ENCODE results near the gene FNDC1. TPM values are rescaled to one million over a fixed set of nuclear protein-coding genes. Genes with fewer than 3 reads are reported as not detected.

Gene FNDC1
- total and polyA plus RNA-seq, 11 donors: 0.08 to 7.5 (median 1.2) TPM

DNA sequence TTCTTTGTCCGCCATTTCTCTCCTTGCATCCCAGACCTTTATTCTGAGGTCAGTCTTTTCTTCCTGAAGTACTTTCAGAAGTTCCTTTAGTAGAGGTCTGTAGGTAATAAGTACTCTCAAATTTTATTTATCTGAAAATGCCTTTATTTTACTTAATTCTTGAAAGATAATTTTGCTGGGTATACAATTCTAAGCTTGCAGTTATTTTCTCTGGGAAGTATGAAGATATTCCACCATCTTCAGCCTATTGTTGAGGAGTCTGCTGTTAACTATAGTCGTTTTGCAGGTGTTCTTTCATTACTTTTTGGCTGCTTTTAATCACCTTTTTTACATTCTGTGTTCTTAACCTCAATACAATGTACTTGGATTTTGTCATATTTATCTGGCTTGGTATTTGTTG is 13.5 kb upstream of the FNDC1 start:
- no peaks in the 10 kb centered on the region for H3K36me3 ChIP-seq
- no peaks in the 10 kb centered on the region for H3K4me1 ChIP-seq
- intact Hi-C loops (cut with DNase I): no loop called here
- H3K27ac ChIP-seq: no peak overlapping the region
- ATAC-seq (no peak), DNase-seq (no peak)
- no peak overlapping the region for H3K4me3 ChIP-seq
- TF ChIP-seq, protein P1, sequence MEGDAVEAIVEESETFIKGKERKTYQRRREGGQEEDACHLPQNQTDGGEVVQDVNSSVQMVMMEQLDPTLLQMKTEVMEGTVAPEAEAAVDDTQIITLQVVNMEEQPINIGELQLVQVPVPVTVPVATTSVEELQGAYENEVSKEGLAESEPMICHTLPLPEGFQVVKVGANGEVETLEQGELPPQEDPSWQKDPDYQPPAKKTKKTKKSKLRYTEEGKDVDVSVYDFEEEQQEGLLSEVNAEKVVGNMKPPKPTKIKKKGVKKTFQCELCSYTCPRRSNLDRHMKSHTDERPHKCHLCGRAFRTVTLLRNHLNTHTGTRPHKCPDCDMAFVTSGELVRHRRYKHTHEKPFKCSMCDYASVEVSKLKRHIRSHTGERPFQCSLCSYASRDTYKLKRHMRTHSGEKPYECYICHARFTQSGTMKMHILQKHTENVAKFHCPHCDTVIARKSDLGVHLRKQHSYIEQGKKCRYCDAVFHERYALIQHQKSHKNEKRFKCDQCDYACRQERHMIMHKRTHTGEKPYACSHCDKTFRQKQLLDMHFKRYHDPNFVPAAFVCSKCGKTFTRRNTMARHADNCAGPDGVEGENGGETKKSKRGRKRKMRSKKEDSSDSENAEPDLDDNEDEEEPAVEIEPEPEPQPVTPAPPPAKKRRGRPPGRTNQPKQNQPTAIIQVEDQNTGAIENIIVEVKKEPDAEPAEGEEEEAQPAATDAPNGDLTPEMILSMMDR (IDR thresholded peaks at IDR 0.05): no peak
- no peak for TF ChIP-seq POLR2A (IDR thresholded peaks at IDR 0.05)
- 47 to 70% (median 59%) methylated on average over 2 of the region's 2 CpGs for WGBS, 4 donors
- H3K27me3 ChIP-seq: no peaks in the 10 kb centered on the region
- H3K9me3 ChIP-seq: peaks cover 0 to 19% (median 8%) of the 10 kb centered on the region in 12 donors

DNA sequence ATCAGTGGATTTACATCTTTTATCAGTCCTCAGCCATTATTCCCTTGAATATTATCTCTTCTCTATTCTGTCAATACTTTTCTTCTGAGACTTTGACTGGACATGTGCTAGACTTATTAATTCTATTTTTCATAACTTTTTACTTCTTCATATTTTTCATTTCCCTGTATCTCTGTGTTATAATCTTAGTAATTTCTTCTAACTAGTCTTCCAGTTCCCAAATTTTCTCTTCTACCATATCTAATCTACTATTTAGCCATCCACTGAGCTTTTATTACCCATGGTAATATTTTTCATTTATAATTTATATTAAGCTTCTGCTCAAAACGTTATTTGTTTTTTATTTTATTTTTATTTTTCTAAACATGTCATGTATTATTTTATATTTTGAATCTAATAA is 13.1 kb upstream of the FNDC1 start:
- Histone ChIP-seq H3K36me3 (no peaks in the 10 kb centered on the region), H3K27me3 (no peaks in the 10 kb centered on the region), H3K27ac (no peak overlapping the region), H3K4me1 (no peaks in the 10 kb centered on the region), H3K9me3 (peaks cover 0 to 19% (median 8%) of the 10 kb centered on the region in 12 donors), H3K4me3 (no peak overlapping the region)
- WGBS, 4 donors: 36 to 52% (median 43%) methylated on average over 1 of the region's 1 CpG
- ATAC-seq (no peak), DNase-seq (no peak)
- no peak for TF ChIP-seq POLR2A (IDR thresholded peaks at IDR 0.05)
- TF ChIP-seq, protein P1 (IDR thresholded peaks at IDR 0.05): no peak
- intact Hi-C loops (cut with DNase I): no loop called here

DNA sequence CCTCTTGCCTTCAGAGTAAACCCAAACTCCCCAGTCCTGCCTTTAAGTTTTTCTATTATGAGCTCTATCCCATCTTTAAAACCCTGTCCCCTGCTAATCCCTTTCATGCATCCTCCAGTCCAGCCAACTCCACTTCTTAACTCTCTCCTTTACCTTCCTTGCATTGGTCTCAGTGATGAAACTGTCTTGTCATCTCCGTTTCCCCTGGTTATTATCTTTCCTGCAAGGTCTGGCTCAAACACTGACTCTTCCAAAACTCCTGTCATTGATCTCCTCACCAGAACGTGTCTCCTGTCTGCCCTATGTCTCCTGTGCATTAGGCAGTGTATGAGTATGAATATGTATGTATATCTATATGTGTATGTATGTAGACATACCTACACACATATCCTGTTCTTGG is 11.8 kb upstream of the FNDC1 start:
- Histone ChIP-seq H3K4me1 (no peaks in the 10 kb centered on the region), H3K9me3 (peaks cover 0 to 19% (median 8%) of the 10 kb centered on the region in 12 donors), H3K27ac (no peak overlapping the region), H3K36me3 (no peaks in the 10 kb centered on the region), H3K27me3 (no peaks in the 10 kb centered on the region), H3K4me3 (no peak overlapping the region)
- no peak for TF ChIP-seq POLR2A (IDR thresholded peaks at IDR 0.05)
- TF ChIP-seq, protein P1 (IDR thresholded peaks at IDR 0.05): no peak
- intact Hi-C loops (cut with DNase I): no loop called here
- WGBS, 4 donors: 37 to 49% (median 41%) methylated on average over 2 of the region's 2 CpGs
- DNase-seq (no peak), ATAC-seq (no peak)

DNA sequence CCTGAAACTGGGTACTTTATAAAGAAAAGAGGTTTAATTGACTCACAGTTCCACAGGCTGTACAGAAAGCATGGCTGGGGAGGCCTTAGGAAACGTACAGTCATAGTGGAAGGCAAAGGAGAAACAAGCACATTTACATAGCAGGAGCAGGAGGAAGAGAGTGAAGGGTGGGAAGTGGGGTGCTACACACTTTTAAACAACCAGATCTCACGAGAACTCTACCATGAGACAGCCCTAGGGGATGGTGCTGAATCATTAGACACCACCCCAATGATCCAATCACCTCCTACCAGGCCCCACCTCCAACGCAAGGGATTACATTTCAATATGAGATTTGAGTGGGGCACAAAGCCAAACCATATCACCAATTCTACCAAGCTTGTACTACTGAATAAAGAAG is 7.4 kb upstream of the FNDC1 start:
- intact Hi-C loops (cut with DNase I): no loop called here
- no peaks in the 10 kb centered on the region for H3K36me3 ChIP-seq
- no peaks in the 10 kb centered on the region for H3K4me1 ChIP-seq
- no peak overlapping the region for H3K4me3 ChIP-seq
- H3K9me3 ChIP-seq: peaks cover 0 to 2% (median 0%) of the 10 kb centered on the region in 12 donors
- H3K27ac ChIP-seq: no peak overlapping the region
- no peak for TF ChIP-seq POLR2A (IDR thresholded peaks at IDR 0.05)
- TF ChIP-seq, protein P1 (IDR thresholded peaks at IDR 0.05): no peak
- WGBS, 4 donors: 39 to 79% (median 50%) methylated on average over 3 of the region's 3 CpGs
- no peak for DNase-seq
- H3K27me3 ChIP-seq: peaks cover 0 to 17% (median 2%) of the 10 kb centered on the region in 9 donors
- no peak for ATAC-seq

Data from heart left ventricle (tissue), 16 donors.